ENCODE data around the gene SLC9A1. TPM values are rescaled to one million over a fixed set of nuclear protein-coding genes. Genes with fewer than 3 reads are reported as not detected.
A peak's percentile ranks its signal among the peaks of the same experiment; 100 is the strongest.

Gene SLC9A1
- total and polyA plus RNA-seq, 10 of the 15 experiments (the other 5 are each of a cell fraction or from before 2014, with no cell fraction given), result 0.87 to 21.4 (median 4.3) TPM

DNA sequence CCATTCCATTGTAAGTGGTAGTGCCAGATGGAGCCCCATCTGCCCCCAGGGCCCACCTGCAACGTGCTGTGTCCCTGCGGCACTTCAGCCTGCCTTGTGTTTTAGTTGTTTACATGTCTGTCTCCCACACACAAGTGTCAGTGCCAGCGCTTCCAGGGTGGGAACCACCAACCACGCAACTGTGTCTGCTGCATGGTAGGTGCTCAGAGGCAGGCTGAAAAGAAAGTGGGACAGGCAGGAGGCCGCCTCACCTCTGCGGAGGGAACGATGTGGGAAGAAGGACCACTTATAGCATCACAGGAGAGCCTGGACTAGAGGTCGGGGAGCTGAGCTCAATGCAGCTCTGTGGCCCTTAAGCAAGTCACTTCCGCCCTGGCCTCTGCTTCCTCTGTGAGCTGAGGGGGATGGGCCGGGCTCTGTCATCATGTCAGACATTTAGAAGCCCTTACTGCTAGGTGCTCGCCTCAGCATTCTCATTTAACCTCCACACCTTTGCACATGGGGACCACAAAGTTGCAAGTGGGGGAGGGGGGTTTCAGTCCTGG is 17.9 kb downstream of the SLC9A1 start (continued):
- TF ChIP-seq, protein P1, sequence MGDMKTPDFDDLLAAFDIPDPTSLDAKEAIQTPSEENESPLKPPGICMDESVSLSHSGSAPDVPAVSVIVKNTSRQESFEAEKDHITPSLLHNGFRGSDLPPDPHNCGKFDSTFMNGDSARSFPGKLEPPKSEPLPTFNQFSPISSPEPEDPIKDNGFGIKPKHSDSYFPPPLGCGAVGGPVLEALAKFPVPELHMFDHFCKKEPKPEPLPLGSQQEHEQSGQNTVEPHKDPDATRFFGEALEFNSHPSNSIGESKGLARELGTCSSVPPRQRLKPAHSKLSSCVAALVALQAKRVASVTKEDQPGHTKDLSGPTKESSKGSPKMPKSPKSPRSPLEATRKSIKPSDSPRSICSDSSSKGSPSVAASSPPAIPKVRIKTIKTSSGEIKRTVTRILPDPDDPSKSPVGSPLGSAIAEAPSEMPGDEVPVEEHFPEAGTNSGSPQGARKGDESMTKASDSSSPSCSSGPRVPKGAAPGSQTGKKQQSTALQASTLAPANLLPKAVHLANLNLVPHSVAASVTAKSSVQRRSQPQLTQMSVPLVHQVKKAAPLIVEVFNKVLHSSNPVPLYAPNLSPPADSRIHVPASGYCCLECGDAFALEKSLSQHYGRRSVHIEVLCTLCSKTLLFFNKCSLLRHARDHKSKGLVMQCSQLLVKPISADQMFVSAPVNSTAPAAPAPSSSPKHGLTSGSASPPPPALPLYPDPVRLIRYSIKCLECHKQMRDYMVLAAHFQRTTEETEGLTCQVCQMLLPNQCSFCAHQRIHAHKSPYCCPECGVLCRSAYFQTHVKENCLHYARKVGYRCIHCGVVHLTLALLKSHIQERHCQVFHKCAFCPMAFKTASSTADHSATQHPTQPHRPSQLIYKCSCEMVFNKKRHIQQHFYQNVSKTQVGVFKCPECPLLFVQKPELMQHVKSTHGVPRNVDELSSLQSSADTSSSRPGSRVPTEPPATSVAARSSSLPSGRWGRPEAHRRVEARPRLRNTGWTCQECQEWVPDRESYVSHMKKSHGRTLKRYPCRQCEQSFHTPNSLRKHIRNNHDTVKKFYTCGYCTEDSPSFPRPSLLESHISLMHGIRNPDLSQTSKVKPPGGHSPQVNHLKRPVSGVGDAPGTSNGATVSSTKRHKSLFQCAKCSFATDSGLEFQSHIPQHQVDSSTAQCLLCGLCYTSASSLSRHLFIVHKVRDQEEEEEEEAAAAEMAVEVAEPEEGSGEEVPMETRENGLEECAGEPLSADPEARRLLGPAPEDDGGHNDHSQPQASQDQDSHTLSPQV (IDR thresholded peaks at IDR 0.05), result no peak
- TF ChIP-seq MYB (IDR thresholded peaks at IDR 0.05; ENCODE audit: borderline replicate concordance, low read depth, low read length) (no peak), FOXM1 (IDR thresholded peaks at IDR 0.05; ENCODE audit: low read depth, low read length) (no peak), BRCA1 (IDR thresholded peaks at IDR 0.05; ENCODE audit: low read depth, low read length) (no peak), KLF5 (IDR thresholded peaks at IDR 0.05; ENCODE audit: partially characterized antibody) (no peak), HDAC6 (IDR thresholded peaks at IDR 0.05; ENCODE audit: unreplicated experiment) (no peak), NFIC (IDR thresholded peaks at IDR 0.05; ENCODE audit: low read depth, low read length) (no peak), TAF1 (IDR thresholded peaks at IDR 0.05; ENCODE audit: borderline replicate concordance, low read depth, low read length) (peak; percentile 60; the same call in 1 of the 2 replicates), SREBF1 (IDR thresholded peaks at IDR 0.05; ENCODE audit: low read length) (no peak), IRF4 (IDR thresholded peaks at IDR 0.05; ENCODE audit: low read depth, low read length) (no peak), TCF12 (IDR thresholded peaks at IDR 0.05; ENCODE audit: low read depth, low read length) (no peak), POLR2AphosphoS2 (IDR thresholded peaks at IDR 0.05; ENCODE audit: low read depth, low read length) (no peak), CBX5 (IDR thresholded peaks at IDR 0.05; ENCODE audit: low read depth) (no peak), GATAD2B (conservative IDR thresholded peaks at IDR 0.05; ENCODE audit: low read depth) (no peak), ASH2L (IDR thresholded peaks at IDR 0.05; ENCODE audit: borderline replicate concordance, low read depth) (no peak), POLR2A (IDR thresholded peaks at IDR 0.05; ENCODE audit: low read depth, low read length) (peak; percentile 84), ZZZ3 (IDR thresholded peaks at IDR 0.05; ENCODE audit: control insufficient read depth, insufficient read length, low read depth) (no peak)
- TF ChIP-seq, protein P2, sequence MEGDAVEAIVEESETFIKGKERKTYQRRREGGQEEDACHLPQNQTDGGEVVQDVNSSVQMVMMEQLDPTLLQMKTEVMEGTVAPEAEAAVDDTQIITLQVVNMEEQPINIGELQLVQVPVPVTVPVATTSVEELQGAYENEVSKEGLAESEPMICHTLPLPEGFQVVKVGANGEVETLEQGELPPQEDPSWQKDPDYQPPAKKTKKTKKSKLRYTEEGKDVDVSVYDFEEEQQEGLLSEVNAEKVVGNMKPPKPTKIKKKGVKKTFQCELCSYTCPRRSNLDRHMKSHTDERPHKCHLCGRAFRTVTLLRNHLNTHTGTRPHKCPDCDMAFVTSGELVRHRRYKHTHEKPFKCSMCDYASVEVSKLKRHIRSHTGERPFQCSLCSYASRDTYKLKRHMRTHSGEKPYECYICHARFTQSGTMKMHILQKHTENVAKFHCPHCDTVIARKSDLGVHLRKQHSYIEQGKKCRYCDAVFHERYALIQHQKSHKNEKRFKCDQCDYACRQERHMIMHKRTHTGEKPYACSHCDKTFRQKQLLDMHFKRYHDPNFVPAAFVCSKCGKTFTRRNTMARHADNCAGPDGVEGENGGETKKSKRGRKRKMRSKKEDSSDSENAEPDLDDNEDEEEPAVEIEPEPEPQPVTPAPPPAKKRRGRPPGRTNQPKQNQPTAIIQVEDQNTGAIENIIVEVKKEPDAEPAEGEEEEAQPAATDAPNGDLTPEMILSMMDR (IDR thresholded peaks at IDR 0.05 in 2 of 3, conservative IDR thresholded peaks at IDR 0.05 in 1 of 3; ENCODE audit: control insufficient read depth in 2 of 3, extremely low read depth in 1 of 3, insufficient read depth in 1 of 3, low read depth in 3 of 3, low read length in 3 of 3), result no peak
- TF ChIP-seq, protein P3, sequence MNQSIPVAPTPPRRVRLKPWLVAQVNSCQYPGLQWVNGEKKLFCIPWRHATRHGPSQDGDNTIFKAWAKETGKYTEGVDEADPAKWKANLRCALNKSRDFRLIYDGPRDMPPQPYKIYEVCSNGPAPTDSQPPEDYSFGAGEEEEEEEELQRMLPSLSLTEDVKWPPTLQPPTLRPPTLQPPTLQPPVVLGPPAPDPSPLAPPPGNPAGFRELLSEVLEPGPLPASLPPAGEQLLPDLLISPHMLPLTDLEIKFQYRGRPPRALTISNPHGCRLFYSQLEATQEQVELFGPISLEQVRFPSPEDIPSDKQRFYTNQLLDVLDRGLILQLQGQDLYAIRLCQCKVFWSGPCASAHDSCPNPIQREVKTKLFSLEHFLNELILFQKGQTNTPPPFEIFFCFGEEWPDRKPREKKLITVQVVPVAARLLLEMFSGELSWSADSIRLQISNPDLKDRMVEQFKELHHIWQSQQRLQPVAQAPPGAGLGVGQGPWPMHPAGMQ (IDR thresholded peaks at IDR 0.05; ENCODE audit: borderline replicate concordance), result no peak
- TF ChIP-seq, protein P4, sequence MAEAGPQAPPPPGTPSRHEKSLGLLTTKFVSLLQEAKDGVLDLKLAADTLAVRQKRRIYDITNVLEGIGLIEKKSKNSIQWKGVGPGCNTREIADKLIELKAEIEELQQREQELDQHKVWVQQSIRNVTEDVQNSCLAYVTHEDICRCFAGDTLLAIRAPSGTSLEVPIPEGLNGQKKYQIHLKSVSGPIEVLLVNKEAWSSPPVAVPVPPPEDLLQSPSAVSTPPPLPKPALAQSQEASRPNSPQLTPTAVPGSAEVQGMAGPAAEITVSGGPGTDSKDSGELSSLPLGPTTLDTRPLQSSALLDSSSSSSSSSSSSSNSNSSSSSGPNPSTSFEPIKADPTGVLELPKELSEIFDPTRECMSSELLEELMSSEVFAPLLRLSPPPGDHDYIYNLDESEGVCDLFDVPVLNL (IDR thresholded peaks at IDR 0.05; ENCODE audit: low read depth, low read length), result no peak

Measured in GM12878 (cell line).